ENCODE results near the gene CXorf66.

- TF ChIP-seq CTCF (IDR thresholded peaks at IDR 0.05) (no peak), POLR2A (IDR thresholded peaks at IDR 0.05) (no peak)
These were observed 50.9 kb downstream of the CXorf66 start for GRCh38 chrX:139914421-139914820.
